GM19239 (cell line): Measurements from ENCODE around the gene PIP4K2C.
"Not testable (repeated sequence)": the region's sequence is repeated elsewhere in the genome, so short reads cannot be mapped to it uniquely, and the experiment has no call there.

Experiments used
- DNase-seq: peaks from one replicate; pipeline ENCODE4 v3.0.0; 2011; ENCODE audit warnings: low spot score; ENCODE audit not compliant: insufficient read length
- FAIRE-seq: peaks from 2 replicates; lab custom pipeline; 2011; peaks lifted over from hg19 to GRCh38; lab: Jason Lieb, UNC

Gene PIP4K2C

DNA sequence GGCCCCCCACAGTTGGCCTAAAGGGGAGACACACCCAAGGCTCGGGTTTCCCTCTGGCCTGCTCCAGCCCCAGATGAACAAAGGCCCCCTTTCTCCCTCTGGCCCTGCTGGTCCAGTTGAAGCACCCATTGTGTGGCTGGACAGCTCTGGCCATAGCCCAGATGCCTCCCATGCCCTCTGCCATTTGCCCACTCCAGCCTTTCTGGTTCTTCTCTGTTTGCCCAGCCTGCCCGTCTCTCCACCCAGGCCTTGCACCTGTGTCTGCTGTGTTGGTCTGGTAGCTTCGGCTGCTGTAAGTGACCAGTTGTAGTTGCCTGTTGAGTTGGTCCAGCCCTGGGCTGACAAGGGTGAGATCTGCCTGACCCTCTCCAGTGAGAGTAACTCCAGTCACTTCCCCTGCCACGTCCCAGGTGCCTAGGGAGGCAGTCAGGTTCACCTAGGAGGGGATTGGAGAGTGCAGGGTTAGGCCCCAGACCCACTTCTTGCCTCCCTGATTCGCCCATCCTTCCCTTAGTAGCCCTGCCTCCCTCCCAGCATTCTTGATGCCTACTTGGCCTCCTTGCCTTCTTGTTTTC lies 39.0 kb downstream of the PIP4K2C start:
- no peak for DNase-seq
- FAIRE-seq = no peak

DNA sequence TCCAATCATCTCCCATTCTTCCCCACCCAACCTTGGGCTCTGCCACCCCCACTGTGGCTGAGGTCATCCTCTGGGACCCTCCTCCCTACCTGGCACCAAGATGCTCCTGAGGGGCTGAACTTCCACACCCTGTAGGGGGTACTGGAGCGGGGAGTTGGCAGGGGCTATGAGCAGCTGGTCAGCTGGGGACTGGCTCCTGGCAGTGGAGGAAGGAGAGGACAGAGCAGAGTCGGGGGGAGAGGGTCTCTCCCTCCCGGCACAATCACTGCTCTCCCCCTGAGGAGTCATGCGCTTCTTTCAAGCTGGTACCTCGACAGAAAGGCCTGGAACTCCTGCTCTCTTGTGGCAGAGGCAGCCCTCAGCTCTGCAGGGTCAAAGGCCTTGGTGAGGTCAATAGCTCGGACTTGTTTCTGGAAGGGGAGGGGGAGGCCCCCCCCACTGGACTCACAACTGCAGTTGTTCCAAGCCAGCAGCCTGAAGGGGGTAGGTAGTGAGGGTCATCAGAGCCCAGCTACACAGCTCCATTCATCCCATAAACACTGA lies 40.0 kb downstream of the PIP4K2C start:
- no peak for FAIRE-seq
- no peak for DNase-seq

DNA sequence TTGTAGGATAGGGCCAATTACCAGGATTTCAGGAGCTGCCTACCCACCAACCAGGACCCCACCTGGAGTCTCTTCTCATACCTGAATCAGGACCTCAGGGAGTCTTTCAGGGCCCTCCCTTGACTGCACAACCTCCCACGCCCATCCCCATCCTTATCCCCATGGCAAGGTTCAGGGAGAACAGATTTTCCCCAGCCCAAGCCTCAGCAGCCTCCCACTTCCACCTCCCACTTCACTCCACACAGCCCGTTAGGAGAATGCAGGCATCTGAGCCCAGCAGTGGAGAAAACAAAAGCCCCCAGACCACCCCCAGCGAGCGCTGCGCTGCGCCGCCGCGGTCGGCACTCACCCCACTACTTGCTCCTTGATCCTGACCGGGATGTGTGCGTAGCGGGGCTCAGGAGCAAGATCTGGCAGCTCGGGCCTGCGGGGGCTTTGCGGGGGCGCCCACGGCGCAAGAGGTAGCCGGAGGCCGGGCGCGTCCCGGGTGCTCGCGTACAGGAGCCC lies 40.6 kb downstream of the PIP4K2C start:
- DNase-seq = no peak
- FAIRE-seq = no peak

DNA sequence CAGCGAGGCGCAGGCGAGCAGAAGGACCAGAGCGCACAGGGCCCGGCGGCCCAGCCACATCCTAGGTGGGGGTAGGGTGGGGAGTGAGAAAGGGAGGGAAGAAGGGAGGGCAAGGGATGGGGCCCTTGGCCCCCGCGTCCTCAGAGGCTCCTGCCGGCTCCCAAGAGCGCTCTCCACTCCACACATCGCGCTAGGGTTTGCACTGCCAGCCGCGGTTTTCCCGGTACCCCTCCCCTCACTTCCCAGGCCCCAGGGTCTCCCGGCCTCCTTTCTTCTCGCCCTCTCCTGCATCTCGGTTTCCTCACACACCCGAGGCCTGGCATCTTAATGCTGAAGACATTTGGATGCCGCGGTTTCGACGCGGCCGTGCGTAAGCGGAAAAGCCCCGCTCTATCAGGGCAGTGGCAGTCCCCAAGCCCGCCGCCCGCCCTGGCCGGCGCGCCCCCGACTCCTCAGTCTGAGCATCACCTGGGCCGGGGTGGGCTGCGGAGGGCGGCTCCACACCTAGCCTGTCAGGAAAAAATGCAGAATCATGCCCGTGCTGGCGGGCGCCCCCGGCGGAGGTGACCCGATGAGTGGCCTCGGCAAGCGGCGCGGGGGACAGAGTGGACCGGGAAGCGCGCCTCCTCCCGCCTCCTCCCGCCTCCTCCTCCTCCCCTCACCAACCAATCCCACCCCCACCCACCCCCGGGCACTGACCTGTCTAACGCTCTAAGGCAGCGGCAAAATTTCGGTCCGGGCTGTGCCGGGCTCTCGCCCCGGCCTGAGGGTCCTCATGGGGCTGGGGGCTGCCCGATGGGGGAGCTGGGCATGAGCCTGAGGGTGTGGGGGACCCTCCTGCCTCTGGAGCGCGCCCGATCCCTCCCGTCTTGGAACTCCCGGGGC lies 41.3 kb downstream of the PIP4K2C start:
- no peak for DNase-seq
- FAIRE-seq = no peak

DNA sequence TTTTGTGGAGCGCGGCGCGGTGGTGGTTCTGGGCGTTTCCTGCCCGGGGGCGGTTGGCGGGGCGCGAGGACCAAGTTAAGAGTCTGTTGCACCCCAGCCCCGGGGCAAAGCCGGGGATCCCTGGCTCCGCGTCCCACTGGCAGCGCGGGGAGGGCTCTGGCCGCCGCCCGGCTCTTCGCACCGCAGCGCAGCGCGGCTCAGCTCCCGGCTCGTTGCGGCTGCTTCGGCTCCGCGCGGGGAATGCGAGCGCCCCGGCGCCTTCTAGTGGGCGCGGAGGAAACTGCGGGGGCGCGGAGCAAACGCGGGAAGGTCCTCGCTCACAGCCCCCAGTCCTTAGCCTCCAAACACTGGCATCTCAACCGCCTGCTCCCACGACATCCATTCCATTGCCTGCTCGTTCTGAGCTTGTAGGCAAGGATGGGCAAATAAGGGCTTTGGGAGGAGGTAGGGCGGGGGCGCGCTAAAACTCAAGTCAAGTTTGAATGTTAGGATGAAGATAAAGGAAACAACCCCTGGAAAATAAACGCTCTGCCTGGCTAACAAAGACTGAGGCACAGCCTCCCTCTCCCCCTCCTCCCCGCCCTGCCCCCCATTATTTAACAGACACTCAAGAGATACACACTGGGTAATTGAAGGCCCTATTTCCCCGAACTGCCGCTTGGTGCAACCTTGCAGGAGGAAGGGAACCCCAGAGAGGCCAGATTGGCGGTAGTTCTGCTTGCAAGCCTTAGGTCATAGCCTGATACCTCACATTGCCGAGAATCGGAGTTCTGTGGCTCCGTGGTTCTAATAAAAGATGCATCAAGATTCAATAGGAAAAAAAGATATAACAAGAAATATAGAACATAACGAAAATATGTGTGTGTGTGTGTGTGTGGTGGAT lies 42.2 kb downstream of the PIP4K2C start, which contains the start of gene B4GALNT1:
TSS of gene B4GALNT1 (minus strand) at position 244 of the 883 bp plus-strand sequence. CDS start 1,069 bp downstream, outside the sequence.
- peak; percentile 84 for DNase-seq
- FAIRE-seq = peak; percentile 83

DNA sequence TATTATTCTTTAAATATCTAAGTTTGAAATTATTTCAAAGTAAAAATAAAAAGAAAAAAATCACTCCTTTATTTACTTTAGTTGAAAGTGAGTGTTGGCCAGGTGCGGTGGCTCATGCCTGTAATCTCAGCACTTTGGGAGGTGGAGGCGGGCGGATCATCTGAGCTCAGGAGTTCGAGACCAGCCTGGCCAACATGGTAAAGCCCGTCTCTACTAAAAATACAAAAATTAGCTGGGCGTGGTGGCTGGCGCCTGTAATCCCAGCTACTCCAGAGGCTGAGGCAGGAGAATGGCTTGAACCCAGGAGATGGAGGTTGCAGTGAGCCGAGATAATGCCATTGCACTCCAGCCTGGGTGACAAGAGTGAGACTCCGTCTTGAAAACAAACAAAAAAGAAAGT lies 45.7 kb downstream of the PIP4K2C start:
- not testable (repeated sequence) for DNase-seq, FAIRE-seq

DNA sequence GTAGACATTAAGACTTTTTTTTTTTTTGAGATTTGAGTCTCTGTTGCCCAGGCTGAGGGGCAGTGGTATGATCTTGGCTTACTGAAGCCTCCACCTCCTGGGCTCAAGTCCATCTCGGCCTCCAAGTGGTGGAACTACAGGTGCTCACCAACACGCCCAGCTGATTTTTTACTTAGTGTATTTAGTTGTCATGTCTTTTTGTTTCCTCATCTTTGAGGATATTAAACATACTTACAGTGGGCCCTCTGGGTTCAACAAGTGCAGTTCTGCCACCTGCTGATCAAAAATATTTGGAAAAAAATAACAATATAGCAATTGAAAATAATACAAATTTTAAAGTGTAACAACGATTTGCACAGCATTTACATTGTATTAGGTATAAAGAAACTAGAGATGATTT lies 46.4 kb downstream of the PIP4K2C start:
- FAIRE-seq = no peak
- no peak for DNase-seq

DNA sequence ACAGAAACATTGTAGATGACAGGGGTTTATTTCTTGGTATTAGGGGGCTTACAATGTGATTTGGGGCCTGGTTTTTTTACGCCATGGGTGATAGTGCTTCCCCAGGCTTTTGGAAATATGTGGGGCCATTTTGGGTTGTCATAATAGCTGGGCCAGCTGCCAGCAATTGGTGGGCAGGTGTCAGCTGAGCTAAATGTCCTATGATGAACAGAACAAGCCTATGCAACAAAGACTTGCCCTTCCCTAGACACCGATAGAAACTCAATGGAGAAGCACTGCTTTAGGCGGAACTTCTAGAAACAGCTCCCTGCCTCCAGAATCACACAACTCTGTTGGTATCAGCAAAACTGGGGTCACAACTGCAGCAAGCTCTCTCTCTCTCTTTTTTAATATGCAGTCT lies 47.1 kb downstream of the PIP4K2C start:
- no peak for DNase-seq
- no peak for FAIRE-seq

DNA sequence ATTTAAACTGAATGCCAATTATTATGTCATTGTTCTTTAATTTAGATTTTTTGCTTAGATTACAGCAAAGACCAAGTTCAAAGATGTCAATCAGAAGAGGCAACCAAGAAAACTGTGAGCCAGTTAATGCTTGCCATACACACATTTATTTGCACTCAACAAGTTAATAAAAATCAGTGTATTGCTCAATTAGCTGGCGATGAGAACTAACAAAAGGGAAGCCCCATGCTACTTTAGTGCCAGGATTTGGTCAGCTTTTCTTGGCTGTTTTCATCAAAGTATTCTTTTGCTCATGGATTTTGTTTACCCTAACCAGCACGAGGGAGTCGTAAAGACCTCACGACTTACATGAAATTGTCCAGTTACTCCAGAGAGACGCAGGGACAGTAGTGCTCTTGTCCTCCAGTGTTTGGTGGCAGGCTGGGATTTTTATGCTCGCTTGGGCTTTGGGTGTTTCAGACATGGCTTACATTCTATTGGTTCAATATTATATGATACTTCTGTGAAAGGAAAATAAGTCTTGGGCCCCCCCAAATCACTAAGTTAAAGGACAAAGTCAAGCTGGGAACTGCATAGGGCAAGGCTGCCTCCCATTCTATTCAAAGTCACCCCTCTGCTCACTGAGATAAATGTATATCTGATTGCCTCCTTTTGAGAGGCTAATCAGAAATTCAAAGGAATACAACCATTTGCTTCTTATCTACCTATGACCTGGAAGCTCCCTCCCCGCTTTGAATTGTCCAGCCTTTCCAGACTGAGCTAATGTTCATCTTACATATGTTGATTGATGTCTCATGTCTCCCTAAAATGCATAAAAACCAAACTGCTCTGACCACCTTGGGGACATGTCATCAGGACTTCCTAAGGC lies 49.4 kb downstream of the PIP4K2C start:
- FAIRE-seq (no peak), DNase-seq (no peak)

DNA sequence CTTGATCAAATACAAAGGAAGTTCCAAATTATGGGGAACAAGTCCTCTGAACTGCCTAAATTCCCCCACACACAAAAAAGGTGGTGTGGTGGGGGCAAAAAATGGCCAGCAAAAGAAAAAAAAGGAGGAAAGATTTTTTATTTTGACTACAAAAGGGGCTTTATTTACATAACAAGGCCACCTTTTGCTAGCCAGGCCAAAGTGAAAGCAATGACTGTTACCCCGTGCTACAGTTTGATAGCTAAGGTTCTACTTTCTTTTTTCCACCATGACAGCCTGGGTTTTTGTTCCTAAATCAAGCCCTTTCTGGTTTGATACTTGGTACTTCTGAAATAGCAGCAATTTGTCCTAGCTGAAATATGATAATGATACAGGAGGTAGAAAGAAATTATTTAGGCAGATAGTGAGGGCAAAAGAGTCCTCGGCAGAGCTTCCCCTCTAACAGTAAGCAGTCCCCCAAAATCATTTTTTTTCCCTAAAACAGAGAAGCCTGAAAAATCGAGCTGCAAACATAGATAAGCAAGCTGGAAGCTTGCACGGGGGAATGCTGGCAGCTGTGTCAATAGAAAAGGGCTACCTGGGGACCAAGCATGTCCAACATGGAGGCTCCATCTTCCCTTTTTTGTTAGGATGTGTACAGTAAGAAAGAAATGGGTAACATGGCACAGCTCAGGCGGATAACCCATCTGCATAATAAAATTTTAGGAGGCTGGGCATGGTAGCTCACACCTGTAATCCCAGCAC lies 50.9 kb downstream of the PIP4K2C start:
- FAIRE-seq = no peak
- no peak for DNase-seq

DNA sequence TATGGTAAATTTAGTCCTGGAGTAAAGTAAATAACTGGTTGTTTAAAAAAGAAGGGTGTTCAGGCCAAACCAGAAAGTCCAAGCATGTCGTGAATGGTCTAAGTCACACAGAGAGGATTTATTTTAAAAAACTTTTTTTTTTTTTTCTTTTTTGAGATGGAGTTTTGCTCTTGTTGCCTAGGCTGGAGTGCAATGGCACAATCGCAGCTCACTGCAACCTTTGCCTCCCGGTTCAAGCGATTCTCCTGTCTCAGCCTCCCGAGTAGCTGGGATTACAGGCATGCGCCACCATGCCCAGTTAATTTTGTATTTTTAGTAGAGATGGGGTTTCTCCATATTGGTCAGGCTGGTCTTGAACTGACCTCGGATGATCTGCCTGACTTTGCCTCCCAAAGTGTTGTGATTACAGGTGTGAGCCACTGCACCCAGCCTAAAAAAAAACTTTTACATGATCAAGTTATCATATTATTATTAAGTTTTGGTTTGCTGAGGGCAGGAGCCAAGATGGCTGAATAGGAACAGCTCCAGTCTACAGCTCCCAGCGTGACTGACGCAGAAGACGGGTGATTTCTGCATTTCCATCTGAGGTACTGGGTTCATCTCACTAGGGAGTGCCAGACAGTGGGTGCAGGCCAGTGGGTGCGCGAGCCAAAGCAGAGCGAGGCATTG lies 55.1 kb downstream of the PIP4K2C start:
- not testable (repeated sequence) for DNase-seq, FAIRE-seq

DNA sequence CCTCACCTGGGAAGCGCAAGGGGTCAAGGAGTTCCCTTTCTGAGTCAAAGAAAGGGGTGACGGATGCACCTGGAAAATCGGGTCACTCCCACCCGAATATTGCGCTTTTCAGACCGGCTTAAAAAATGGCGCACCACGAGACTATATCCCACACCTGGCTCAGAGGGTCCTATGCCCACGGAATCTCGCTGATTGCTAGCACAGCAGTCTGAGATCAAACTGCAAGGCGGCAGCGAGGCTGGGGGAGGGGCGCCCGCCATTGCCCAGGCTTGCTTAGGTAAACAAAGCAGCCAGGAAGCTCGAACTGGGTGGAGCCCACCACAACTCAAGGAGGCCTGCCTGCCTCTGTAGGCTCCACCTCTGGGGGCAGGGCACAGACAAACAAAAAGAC lies 55.7 kb downstream of the PIP4K2C start:
- not testable (repeated sequence) for FAIRE-seq, DNase-seq
